GM12875 (cell line): ENCODE measurements around the gene GRWD1.

Experiments used
- H3K4me3 ChIP-seq: one replicate; pipeline ENCODE4 v1.5.1; 2011; ENCODE audit warnings: low read depth, low read length, control low read depth
- CTCF ChIP-seq: IDR thresholded peaks from 2 replicates; pipeline ENCODE4 v1.5.1; 2011; ENCODE audit warnings: low read depth, mild to moderate bottlenecking, control low read depth, inconsistent platforms, low read length, moderate library complexity, borderline replicate concordance; ENCODE audit not compliant: insufficient read depth

GRWD1 gene

GRCh38 chr19:48490981-48491792, 45.4 kb downstream of the GRWD1 start:
- no peak overlapping the region for H3K4me3 ChIP-seq
- TF ChIP-seq CTCF, result no peak

- TF ChIP-seq CTCF, result no peak
- no peak overlapping the region for H3K4me3 ChIP-seq
Observed at GRCh38 chr19:48491793-48492123, 46.0 kb downstream of the GRWD1 start.

GRCh38 chr19:48492925-48493717, 47.3 kb downstream of the GRWD1 start:
- H3K4me3 ChIP-seq, result peak overlapping the region; percentile 41
- no peak for TF ChIP-seq CTCF

GRCh38 chr19:48493718-48494401, 48.1 kb downstream of the GRWD1 start:
- no peak for TF ChIP-seq CTCF
- H3K4me3 ChIP-seq, result peak overlapping the region; percentile 41

GRCh38 chr19:48495396-48495795, 49.6 kb downstream of the GRWD1 start:
- H3K4me3 ChIP-seq, result no peak overlapping the region
- TF ChIP-seq CTCF, result no peak

GRCh38 chr19:48496959-48497727, 51.4 kb downstream of the GRWD1 start:
- TF ChIP-seq CTCF, result no peak
- no peak overlapping the region for H3K4me3 ChIP-seq
